Astrocyte (in vitro differentiated cells and primary cell): ENCODE data around the gene MBD5.

Source experiments
- CTCF ChIP-seq: IDR thresholded peaks from 2 replicates; pipeline ENCODE4 v1.5.1; 2011; ENCODE audit warnings: low read depth, mild to moderate bottlenecking, inconsistent platforms, low read length, moderate library complexity; ENCODE audit not compliant: insufficient read depth
- EZH2 ChIP-seq: IDR thresholded peaks from 2 replicates; pipeline ENCODE4 v1.6.1; 2012; ENCODE audit warnings: mild to moderate bottlenecking, low read length, inconsistent platforms; ENCODE audit not compliant: insufficient read depth

GRCh38 chr2:148021886-148022285 is 995 bp downstream of the MBD5 start:
- TF ChIP-seq CTCF (no peak), EZH2 (no peak)
